Keratinocyte (primary cell): ENCODE measurements around the gene PTCD2.

Experiments used
- CTCF ChIP-seq, 3 experiments: IDR thresholded peaks in 1 of 3; conservative IDR thresholded peaks in 1 of 3; optimal IDR thresholded peaks in 1 of 3; 2 replicates in 2 of 3; 3 replicates in 1 of 3; pipeline versions ENCODE3 to v1.5.1; 2011; ENCODE audit warnings: low read length in 3 of 3, mild to moderate bottlenecking in 3 of 3, moderate library complexity in 2 of 3, control low read depth in 1 of 3, inconsistent platforms in 1 of 3; ENCODE audit not compliant: insufficient read depth in 2 of 3; ENCODE audit errors: extremely low read depth in 1 of 3
- EZH2 ChIP-seq: IDR thresholded peaks from one replicate; pipeline ENCODE4 v1.6.1; 2012; ENCODE audit warnings: inconsistent platforms, mild to moderate bottlenecking, low read length, moderate library complexity

DNA sequence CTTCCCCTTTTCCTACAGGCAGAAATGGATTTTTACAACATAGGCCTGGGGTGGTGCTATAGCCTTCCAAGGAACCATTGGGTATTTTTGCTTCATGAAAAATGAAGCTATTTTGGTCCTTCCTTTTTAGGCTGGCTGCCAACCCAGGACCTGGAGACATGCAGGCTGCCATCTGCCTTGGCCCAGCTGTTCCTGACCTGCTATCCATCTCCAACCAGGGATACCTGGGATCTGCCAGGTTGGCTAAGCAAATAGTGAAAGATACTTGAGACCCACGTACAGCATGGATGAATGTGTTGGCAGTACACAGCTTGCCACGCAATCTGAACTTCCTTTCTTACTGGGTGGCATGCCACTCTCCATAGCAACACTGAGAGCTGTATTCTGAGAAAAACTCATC lies 31.2 kb upstream of the PTCD2 start:
- TF ChIP-seq CTCF (optimal IDR thresholded peaks at IDR 0.05 in 1 of 3, IDR thresholded peaks at IDR 0.05 in 1 of 3, conservative IDR thresholded peaks at IDR 0.05 in 1 of 3; ENCODE audit: extremely low read depth in 1 of 3, insufficient read depth in 2 of 3, low read length in 3 of 3) (no peak), EZH2 (no peak)
